Nephron (organoid): ENCODE data around the gene ZNF740.

Experiments
- H3K27ac Mint-ChIP-seq, 3 experiments: 2 replicates each; pipeline ENCODE4 v1.8.0; 2020; ENCODE audit warnings: mixed read lengths in 3 of 3, mild to moderate bottlenecking in 2 of 3, moderate library complexity in 1 of 3
- H3K27me3 Mint-ChIP-seq: 2 replicates; pipeline ENCODE4 v1.8.0; 2021; ENCODE audit warnings: low read depth, mild to moderate bottlenecking, moderate library complexity, mixed read lengths
- H3K36me3 Mint-ChIP-seq: 2 replicates; pipeline ENCODE4 v1.8.0; 2020; ENCODE audit warnings: low read depth, mixed read lengths
- H3K4me1 Mint-ChIP-seq: 2 replicates; pipeline ENCODE4 v1.8.0; 2020; ENCODE audit warnings: mixed read lengths
- H3K4me3 Mint-ChIP-seq, 3 experiments: 2 replicates each; pipeline ENCODE4 v1.8.0; 2020; ENCODE audit warnings: mild to moderate bottlenecking in 3 of 3, mixed read lengths in 3 of 3, moderate library complexity in 2 of 3
- H3K9me3 Mint-ChIP-seq: 2 replicates; pipeline ENCODE4 v1.8.0; 2020; ENCODE audit warnings: mixed read lengths
- TF ChIP-seq, protein P1 (sequence below), 3 experiments: fragments of 200-600 bp; sonication (generic); IDR thresholded peaks; one replicate each; pipeline ENCODE4 v1.5.0; 2021; ENCODE audit warnings: antibody characterized with exemption in 3 of 3; ENCODE audit not compliant: unreplicated experiment in 3 of 3

Gene ZNF740, protein sequence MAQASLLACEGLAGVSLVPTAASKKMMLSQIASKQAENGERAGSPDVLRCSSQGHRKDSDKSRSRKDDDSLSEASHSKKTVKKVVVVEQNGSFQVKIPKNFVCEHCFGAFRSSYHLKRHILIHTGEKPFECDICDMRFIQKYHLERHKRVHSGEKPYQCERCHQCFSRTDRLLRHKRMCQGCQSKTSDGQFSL

GRCh38 chr12:53180220-53180930, at the start of gene ZNF740, which contains the start of gene CSAD:
Gene ZNF740 (plus strand): TSS chr12:53180722. CDS start chr12:53181984, 1,262 bp downstream.
Gene CSAD (minus strand): TSS chr12:53180925. CDS start chr12:53173470, 7,455 bp downstream.
- Mint-ChIP-seq H3K36me3 (peaks cover 42% of the 10 kb centered on the region), H3K27me3 (no peaks in the 10 kb centered on the region), H3K27ac (peak within 1 kb of the TSS; percentile 98 to 100 (median 100)), H3K9me3 (no peaks in the 10 kb centered on the region), H3K4me3 (peak within 1 kb of the TSS; percentile 91 to 96 (median 95)), H3K4me1 (peaks cover 58% of the 10 kb centered on the region)
- TF ChIP-seq, protein P1, sequence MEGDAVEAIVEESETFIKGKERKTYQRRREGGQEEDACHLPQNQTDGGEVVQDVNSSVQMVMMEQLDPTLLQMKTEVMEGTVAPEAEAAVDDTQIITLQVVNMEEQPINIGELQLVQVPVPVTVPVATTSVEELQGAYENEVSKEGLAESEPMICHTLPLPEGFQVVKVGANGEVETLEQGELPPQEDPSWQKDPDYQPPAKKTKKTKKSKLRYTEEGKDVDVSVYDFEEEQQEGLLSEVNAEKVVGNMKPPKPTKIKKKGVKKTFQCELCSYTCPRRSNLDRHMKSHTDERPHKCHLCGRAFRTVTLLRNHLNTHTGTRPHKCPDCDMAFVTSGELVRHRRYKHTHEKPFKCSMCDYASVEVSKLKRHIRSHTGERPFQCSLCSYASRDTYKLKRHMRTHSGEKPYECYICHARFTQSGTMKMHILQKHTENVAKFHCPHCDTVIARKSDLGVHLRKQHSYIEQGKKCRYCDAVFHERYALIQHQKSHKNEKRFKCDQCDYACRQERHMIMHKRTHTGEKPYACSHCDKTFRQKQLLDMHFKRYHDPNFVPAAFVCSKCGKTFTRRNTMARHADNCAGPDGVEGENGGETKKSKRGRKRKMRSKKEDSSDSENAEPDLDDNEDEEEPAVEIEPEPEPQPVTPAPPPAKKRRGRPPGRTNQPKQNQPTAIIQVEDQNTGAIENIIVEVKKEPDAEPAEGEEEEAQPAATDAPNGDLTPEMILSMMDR (IDR thresholded peaks at IDR 0.05; ENCODE audit: unreplicated experiment in 3 of 3): no peak

- Mint-ChIP-seq H3K4me3 (no peak overlapping the region), H3K36me3 (no peaks in the 10 kb centered on the region), H3K4me1 (no peaks in the 10 kb centered on the region), H3K9me3 (peaks cover 6% of the 10 kb centered on the region), H3K27me3 (no peaks in the 10 kb centered on the region), H3K27ac (no peak overlapping the region)
- TF ChIP-seq, protein P1 (IDR thresholded peaks at IDR 0.05; ENCODE audit: unreplicated experiment in 3 of 3): no peak
Measured at GRCh38 chr12:53131844-53132243, 48.7 kb upstream of the ZNF740 start.

DNA sequence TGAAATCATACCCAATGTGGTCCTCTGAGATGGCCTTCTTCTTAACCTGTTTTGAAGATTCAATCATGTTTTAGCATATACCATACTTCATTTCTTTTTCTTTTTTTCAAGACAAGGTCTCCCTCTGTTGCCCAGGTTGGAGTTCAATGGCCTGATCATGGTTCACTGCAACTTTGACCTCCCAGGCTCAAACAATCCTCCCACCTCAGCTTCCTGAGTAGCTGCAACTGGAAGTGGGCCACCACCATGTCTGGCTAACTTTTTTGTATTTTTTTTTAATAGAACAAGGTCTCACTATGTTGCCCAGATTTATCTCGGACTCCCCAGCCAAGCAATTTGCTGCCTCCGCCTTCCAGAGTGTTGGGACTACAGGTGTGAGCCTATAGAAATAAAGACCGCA, 46.8 kb upstream of the ZNF740 start:
- H3K4me1 Mint-ChIP-seq: no peaks in the 10 kb centered on the region
- H3K27me3 Mint-ChIP-seq: no peaks in the 10 kb centered on the region
- TF ChIP-seq, protein P1 (IDR thresholded peaks at IDR 0.05; ENCODE audit: unreplicated experiment in 3 of 3): no peak
- H3K27ac Mint-ChIP-seq: no peak overlapping the region
- H3K4me3 Mint-ChIP-seq: no peak overlapping the region
- no peaks in the 10 kb centered on the region for H3K36me3 Mint-ChIP-seq
- peaks cover 13% of the 10 kb centered on the region for H3K9me3 Mint-ChIP-seq

- Mint-ChIP-seq H3K36me3 (no peaks in the 10 kb centered on the region), H3K27me3 (no peaks in the 10 kb centered on the region), H3K27ac (no peak overlapping the region), H3K4me3 (no peak overlapping the region), H3K9me3 (peaks cover 4% of the 10 kb centered on the region), H3K4me1 (no peaks in the 10 kb centered on the region)
- TF ChIP-seq, protein P1 (IDR thresholded peaks at IDR 0.05; ENCODE audit: unreplicated experiment in 3 of 3): no peak
Measured at GRCh38 chr12:53143355-53143754, 37.2 kb upstream of the ZNF740 start.

DNA sequence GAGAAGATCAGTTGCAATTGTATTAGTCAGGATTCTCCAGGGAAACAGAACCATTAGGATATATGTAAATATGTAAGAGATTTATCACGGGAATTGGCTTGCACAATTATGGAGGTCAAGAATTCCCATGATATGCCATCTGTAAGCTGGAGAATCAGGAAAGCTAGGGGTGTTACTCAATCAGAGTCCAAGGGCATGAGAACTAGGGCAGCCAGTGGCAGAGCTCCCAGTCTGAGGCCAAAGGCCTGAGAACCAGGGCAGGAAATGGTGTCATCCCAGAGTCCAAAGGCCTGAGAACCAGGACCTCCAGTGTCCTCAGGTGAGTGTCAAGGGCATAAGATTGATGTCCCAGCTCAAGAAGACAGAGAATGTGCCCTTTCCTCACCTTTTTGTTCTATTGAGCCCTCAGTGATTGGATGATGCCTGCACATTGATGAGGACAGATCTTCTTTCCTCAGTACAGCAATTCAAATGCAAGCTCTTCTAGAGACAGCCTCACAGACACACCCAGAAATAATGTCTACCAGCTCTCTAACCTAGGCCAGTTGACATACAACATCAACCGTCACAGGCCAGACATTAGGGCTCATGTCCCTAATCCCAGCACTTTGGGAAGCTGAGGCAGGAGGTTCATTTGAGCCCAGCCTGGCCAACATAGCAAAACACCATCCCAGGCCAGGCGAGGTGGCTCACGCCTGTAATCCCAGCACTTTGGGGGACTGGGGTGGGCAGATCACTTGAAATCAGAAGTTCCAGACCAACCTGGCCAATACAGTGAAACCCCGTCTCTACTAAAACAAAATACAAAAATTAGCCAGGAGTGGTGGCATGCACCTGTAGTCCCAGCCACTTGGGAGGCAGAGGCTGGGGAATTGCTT, 34.9 kb upstream of the ZNF740 start:
- no peaks in the 10 kb centered on the region for H3K27me3 Mint-ChIP-seq
- TF ChIP-seq, protein P1 (IDR thresholded peaks at IDR 0.05; ENCODE audit: unreplicated experiment in 3 of 3): no peak
- no peak overlapping the region for H3K4me3 Mint-ChIP-seq
- H3K36me3 Mint-ChIP-seq: no peaks in the 10 kb centered on the region
- H3K9me3 Mint-ChIP-seq: no peaks in the 10 kb centered on the region
- no peaks in the 10 kb centered on the region for H3K4me1 Mint-ChIP-seq
- no peak overlapping the region for H3K27ac Mint-ChIP-seq
